IMR-90 (cell line): Measurements from ENCODE around the gene ARHGAP21. TPM values are rescaled to one million over a fixed set of nuclear protein-coding genes. Genes with fewer than 3 reads are reported as not detected.

Source experiments
- ATAC-seq: fragments of 200-7000 bp; cut with Tn5 transposase; 2 replicates; pipeline ENCODE4 v1.9.1; 2020; ENCODE audit warnings: low read depth, mild to moderate bottlenecking, moderate library complexity
- BruUV-seq: library from RNA; stranded (reverse); fragments of 400-500 nt; replicated peaks from 2 replicates; lab custom pipeline; 2021; lab: Mats Ljungman, UMichigan
- CTCF ChIA-PET: fragments of 300-600 bp; formaldehyde crosslinking; extraction: SDS; loops from one replicate; lab custom pipeline; 2021; ENCODE audit warnings: antibody characterized with exemption; lab: Yijun Ruan, JAX
- POLR2A ChIA-PET: fragments of 300-600 bp; sonication (Branson Sonifier 250); formaldehyde crosslinking; loops from one replicate; lab custom pipeline; 2022; ENCODE audit warnings: antibody characterized with exemption; ENCODE audit not compliant: unreplicated experiment; lab: Charles Lee
- DNase-seq: peaks from one replicate; pipeline ENCODE4 v3.0.0; 2013
- H2AFZ ChIP-seq: replicated peaks from 2 replicates; pipeline ENCODE3; 2013; ENCODE audit warnings: low read length, mild to moderate bottlenecking; ENCODE audit not compliant: poor library complexity
- H2AK5ac ChIP-seq: 2 replicates; pipeline ENCODE4 v1.6.1; 2013; ENCODE audit warnings: low read depth, low read length, inconsistent platforms
- H2AK9ac ChIP-seq: replicated peaks from 2 replicates; pipeline ENCODE3; 2013; ENCODE audit warnings: mild to moderate bottlenecking, low read depth, low read length, moderate library complexity; ENCODE audit not compliant: poor library complexity
- H2BK120ac ChIP-seq: 2 replicates; pipeline ENCODE4 v1.6.1; 2013; ENCODE audit warnings: low read depth, low read length, inconsistent platforms
- H2BK15ac ChIP-seq: 3 replicates; pipeline ENCODE4 v1.6.1; 2013; ENCODE audit warnings: low read depth, low read length, inconsistent platforms
- H2BK20ac ChIP-seq: 2 replicates; pipeline ENCODE4 v1.6.1; 2013; ENCODE audit warnings: low read depth, mild to moderate bottlenecking, inconsistent platforms, low read length, moderate library complexity
- H2BK5ac ChIP-seq: 2 replicates; pipeline ENCODE4 v1.6.1; 2013; ENCODE audit warnings: mild to moderate bottlenecking, low read depth, low read length, inconsistent platforms; ENCODE audit not compliant: poor library complexity, severe bottlenecking
- H3K14ac ChIP-seq: replicated peaks from 2 replicates; pipeline ENCODE4 v1.6.1; 2013; ENCODE audit warnings: low read depth, low read length, inconsistent platforms
- H3K18ac ChIP-seq: 2 replicates; pipeline ENCODE4 v1.6.1; 2013; ENCODE audit warnings: low read depth, low read length, control low read depth
- H3K23ac ChIP-seq: 2 replicates; pipeline ENCODE4 v1.6.1; 2013; ENCODE audit warnings: low read depth, low read length, inconsistent platforms
- H3K27ac ChIP-seq: 2 replicates; pipeline ENCODE4 v1.5.1; 2013; ENCODE audit warnings: mild to moderate bottlenecking, control low read depth, low read length; ENCODE audit not compliant: insufficient read depth
- H3K27me3 ChIP-seq: 2 replicates; pipeline ENCODE4 v1.6.1; 2013; ENCODE audit warnings: low read length; ENCODE audit not compliant: control insufficient read depth, insufficient read depth
- H3K36me3 ChIP-seq: 2 replicates; pipeline ENCODE4 v1.6.1; 2013; ENCODE audit warnings: low read length, mixed read lengths; ENCODE audit not compliant: control insufficient read depth, insufficient read depth
- H3K4ac ChIP-seq: 2 replicates; pipeline ENCODE4 v1.6.1; 2013; ENCODE audit warnings: low read depth, low read length, inconsistent platforms
- H3K4me1 ChIP-seq: 2 replicates; pipeline ENCODE4 v1.6.1; 2013; ENCODE audit warnings: low read length, mixed read lengths; ENCODE audit not compliant: control insufficient read depth, insufficient read depth
- H3K4me2 ChIP-seq: 2 replicates; pipeline ENCODE4 v1.6.1; 2013; ENCODE audit warnings: low read depth, mild to moderate bottlenecking, control low read depth, low read length, moderate library complexity
- H3K4me3 ChIP-seq: 2 replicates; pipeline ENCODE4 v1.5.1; 2013; ENCODE audit warnings: low read depth, mild to moderate bottlenecking, control low read depth, low read length, moderate library complexity; ENCODE audit not compliant: insufficient read depth
- H3K56ac ChIP-seq: 2 replicates; pipeline ENCODE4 v1.6.1; 2013; ENCODE audit warnings: low read length, inconsistent platforms; ENCODE audit not compliant: insufficient read depth; ENCODE audit errors: extremely low read depth
- H3K79me1 ChIP-seq, 2 experiments: 2 replicates each; pipeline ENCODE4 v1.6.1; 2013; ENCODE audit warnings: low read length in 2 of 2, inconsistent platforms in 1 of 2, low read depth in 1 of 2
- H3K9ac ChIP-seq: 2 replicates; pipeline ENCODE4 v1.6.1; 2013; ENCODE audit warnings: low read depth, low read length, control low read depth
- H3K9me1 ChIP-seq: 2 replicates; pipeline ENCODE4 v1.6.1; 2013; ENCODE audit warnings: low read length, inconsistent platforms; ENCODE audit not compliant: insufficient read depth
- H3K9me3 ChIP-seq: 2 replicates; pipeline ENCODE4 v1.6.1; 2013; ENCODE audit warnings: low read length; ENCODE audit not compliant: control insufficient read depth, insufficient read depth
- H4K20me1 ChIP-seq: 2 replicates; pipeline ENCODE4 v1.6.1; 2013; ENCODE audit warnings: low read length, inconsistent platforms; ENCODE audit not compliant: insufficient read depth
- H4K5ac ChIP-seq: 2 replicates; pipeline ENCODE4 v1.6.1; 2013; ENCODE audit warnings: mild to moderate bottlenecking, low read depth, low read length, control low read depth
- H4K8ac ChIP-seq, 2 experiments: 2 replicates each; pipeline ENCODE4 v1.6.1; 2013; ENCODE audit warnings: low read depth in 2 of 2, low read length in 2 of 2, control low read depth in 1 of 2, inconsistent platforms in 1 of 2
- H4K91ac ChIP-seq: 2 replicates; pipeline ENCODE4 v1.6.1; 2013; ENCODE audit warnings: low read depth, low read length, inconsistent platforms; ENCODE audit not compliant: insufficient read depth
- CEBPB ChIP-seq: IDR thresholded peaks from 2 replicates; pipeline ENCODE4 v1.6.1; 2012; ENCODE audit warnings: low read depth, low read length, improper control_type of control experiment
- CTCF ChIP-seq: conservative IDR thresholded peaks from 2 replicates; pipeline ENCODE4 v1.5.1; 2012; ENCODE audit warnings: mild to moderate bottlenecking, low read depth, low read length, improper control_type of control experiment
- FOS ChIP-seq: fragments of 150-350 bp; IDR thresholded peaks from 2 replicates; pipeline ENCODE4 v1.6.1; 2016; ENCODE audit warnings: low read depth, low read length
- MAFK ChIP-seq: IDR thresholded peaks from 2 replicates; pipeline ENCODE4 v1.6.1; 2012; ENCODE audit warnings: low read depth, low read length, improper control_type of control experiment
- WGBS, 2 experiments: methylation state at CpG; one replicate each; pipeline versions ENCODE4 v1.1.5 to v1.1.7; 2013; ENCODE audit warnings: missing lambda C conversion rate in 2 of 2; ENCODE audit not compliant: insufficient read length in 1 of 2; ENCODE audit errors: extremely low coverage in 2 of 2; 5-methylcytosine and 5-hydroxymethylcytosine counted together
- dilution Hi-C: fragments of 300-500 bp; cut with HindIII; formaldehyde crosslinking; loops from one replicate; pipeline ENCODE4 v1.14.3; 2018; ENCODE audit warnings: low sequenced_read_pairs; ENCODE audit not compliant: unreplicated experiment
- in situ Hi-C: fragments of 300-500 bp; cut with MboI; formaldehyde crosslinking; loops from 3 replicates; pipeline ENCODE4 v1.14.3; 2019; ENCODE audit warnings: low sequenced_read_pairs, inconsistent platforms, mixed read lengths
- intact Hi-C: fragments of 100-400 bp; cut with micrococcal nuclease; formaldehyde crosslinking; loops from 2 replicates; pipeline ENCODE4 v1.10.0; 2022
- polyA plus RNA-seq, 3 experiments: library from polyadenylated mRNA; depleted of rRNA; stranded (reverse); fragments of >200 nt; gene quantifications; 2 replicates each; pipeline ENCODE4 v1.2.3, GENCODE V29; 2012; ENCODE audit warnings: low replicate concordance in 1 of 3
- total RNA-seq: library from RNA; depleted of rRNA; stranded (reverse); fragments of >200 nt; gene quantifications from 2 replicates; pipeline ENCODE4 v1.2.3, GENCODE V29; 2012

ARHGAP21 gene
- total and polyA plus RNA-seq, 2 of the 4 experiments (the other 2 are of a cell fraction), result 43.3 to 94.3 TPM

- Histone ChIP-seq H3K9me3 (no peaks in the 10 kb centered on the region), H2AK5ac (no peak overlapping the region), H3K36me3 (peaks cover 5% of the 10 kb centered on the region), H2AFZ (no peak overlapping the region), H3K14ac (no peak overlapping the region), H3K9ac (no peak overlapping the region), H2AK9ac (no peak overlapping the region), H3K4me1 (peaks cover 5% of the 10 kb centered on the region; the same call in 1 of the 2 replicates), H2BK20ac (no peak overlapping the region), H4K8ac (no peak overlapping the region), H4K5ac (no peak overlapping the region), H3K23ac (no peak overlapping the region), H4K91ac (no peak overlapping the region), H3K4me2 (no peak overlapping the region), H2BK120ac (no peak overlapping the region), H3K79me1 (peaks cover 18 to 42% of the 10 kb centered on the region in 2 experiments), H3K4me3 (no peak overlapping the region), H3K9me1 (peaks cover 11% of the 10 kb centered on the region), H3K27ac (no peak overlapping the region), H3K4ac (no peak overlapping the region), H2BK5ac (no peak overlapping the region), H3K18ac (no peak overlapping the region), H3K56ac (no peak overlapping the region), H3K27me3 (no peaks in the 10 kb centered on the region), H2BK15ac (no peak overlapping the region), H4K20me1 (peaks cover 7% of the 10 kb centered on the region; the same call in 1 of the 2 replicates)
- no TSS peak for BruUV-seq
- no peak for DNase-seq
- whole genome bisulfite sequencing, 2 experiments, result no CpG with 5 or more reads among the region's 2 CpGs
- no peak for ATAC-seq
- TF ChIP-seq MAFK (no peak), CEBPB (no peak), CTCF (no peak), FOS (no peak)
- ChIA-PET POLR2A (no interaction called here), CTCF (interaction anchor here (1.4 kb wide), 1 partner anchor 9 kb away, joined by 5 read pairs; no protein-coding TSS in a partner anchor)
- dilution Hi-C loops, result no loop called here
- intact Hi-C loops, result no loop called here
- in situ Hi-C loops, result no loop called here
These were observed 71.8 kb downstream of the ARHGAP21 start for GRCh38 chr10:24651923-24652322.
